Neural cell (in vitro differentiated cells): Measurements from ENCODE around the gene CDC6.

Experiments
- CTCF ChIP-seq: fragments of 450-650 bp; IDR thresholded peaks from 2 replicates; pipeline ENCODE4 v1.5.1; 2014; ENCODE audit warnings: antibody characterized with exemption, mild to moderate bottlenecking, moderate library complexity; ENCODE audit not compliant: poor library complexity, severe bottlenecking
- EZH2 ChIP-seq: fragments of 200-600, 300-800 bp; shearing (Covaris generic), sonication (generic); IDR thresholded peaks from 2 replicates; pipeline ENCODE4 v1.6.1; 2014; ENCODE audit warnings: antibody characterized with exemption, low read length, borderline replicate concordance, mild to moderate bottlenecking; ENCODE audit not compliant: insufficient read depth, poor library complexity, severe bottlenecking
- REST ChIP-seq: IDR thresholded peaks from 2 replicates; pipeline ENCODE4 v1.6.1; 2012; ENCODE audit warnings: borderline replicate concordance

GRCh38 chr17:40242774-40243173 lies 44.9 kb upstream of the CDC6 start:
- TF ChIP-seq CTCF (no peak), REST (no peak), EZH2 (no peak)
